ENCODE data around the gene CRISP1. TPM values are rescaled to one million over a fixed set of nuclear protein-coding genes. Genes with fewer than 3 reads are reported as not detected.
"Not testable (repeated sequence)": the region's sequence is repeated elsewhere in the genome, so short reads cannot be mapped to it uniquely, and the experiment has no call there.

Gene CRISP1
- total RNA-seq, 6 experiments from 2014 or later = not detected

- Histone ChIP-seq H3K36me3 (no peaks in the 10 kb centered on the region), H3K9me3 (no peaks in the 10 kb centered on the region), H3K27ac (no peak overlapping the region), H3K4me1 (peaks cover 0 to 5% (median 0%) of the 10 kb centered on the region in 4 donors), H3K27me3 (no peaks in the 10 kb centered on the region), H3K4me3 (no peak overlapping the region)
- DNase-seq (no peak), ATAC-seq (no peak)
- TF ChIP-seq CTCF (IDR thresholded peaks at IDR 0.05) (no peak), POLR2A (IDR thresholded peaks at IDR 0.05) (no peak)
- intact Hi-C loops (cut with DNase I) = no loop called here
These were observed 32.7 kb upstream of the CRISP1 start for GRCh38 chr6:49898904-49899566.

GRCh38 chr6:49895553-49895952 is 29.2 kb upstream of the CRISP1 start:
- intact Hi-C loops (cut with DNase I); H3K4me3 ChIP-seq; DNase-seq; H3K9me3 ChIP-seq; H3K4me1 ChIP-seq; ATAC-seq; H3K27ac ChIP-seq; H3K27me3 ChIP-seq; H3K36me3 ChIP-seq: not testable (repeated sequence)

- no peaks in the 10 kb centered on the region for H3K4me1 ChIP-seq
- no peak overlapping the region for H3K27ac ChIP-seq
- DNase-seq = no peak
- intact Hi-C loops (cut with DNase I) = no loop called here
- no peak overlapping the region for H3K4me3 ChIP-seq
- H3K9me3 ChIP-seq = no peaks in the 10 kb centered on the region
- no peak for ATAC-seq
- no peaks in the 10 kb centered on the region for H3K27me3 ChIP-seq
- no peak for TF ChIP-seq POLR2A (IDR thresholded peaks at IDR 0.05)
- no peak for TF ChIP-seq CTCF (IDR thresholded peaks at IDR 0.05)
- WGBS (ENCODE audit: insufficient coverage, low coverage, low lambda C conversion rate, missing lambda C conversion rate) = 0% methylated on average over 1 of the region's 3 CpGs
- H3K36me3 ChIP-seq = no peaks in the 10 kb centered on the region
These were observed 25.9 kb upstream of the CRISP1 start for GRCh38 chr6:49892280-49892679.

GRCh38 chr6:49890988-49891387 is 24.7 kb upstream of the CRISP1 start:
- TF ChIP-seq CTCF (IDR thresholded peaks at IDR 0.05) (no peak), POLR2A (IDR thresholded peaks at IDR 0.05) (no peak)
- DNase-seq (no peak), ATAC-seq (no peak)
- intact Hi-C loops (cut with DNase I) = no loop called here
- Histone ChIP-seq H3K36me3 (no peaks in the 10 kb centered on the region), H3K9me3 (no peaks in the 10 kb centered on the region), H3K4me1 (no peaks in the 10 kb centered on the region), H3K4me3 (no peak overlapping the region), H3K27ac (no peak overlapping the region), H3K27me3 (no peaks in the 10 kb centered on the region)
- WGBS (ENCODE audit: insufficient coverage, low coverage, low lambda C conversion rate, missing lambda C conversion rate) = 54% methylated on average over 7 of the region's 7 CpGs

GRCh38 chr6:49888742-49889431 is 22.6 kb upstream of the CRISP1 start:
- Histone ChIP-seq H3K27me3 (no peaks in the 10 kb centered on the region), H3K4me1 (no peaks in the 10 kb centered on the region), H3K36me3 (no peaks in the 10 kb centered on the region), H3K9me3 (no peaks in the 10 kb centered on the region), H3K27ac (no peak overlapping the region), H3K4me3 (no peak overlapping the region)
- intact Hi-C loops (cut with DNase I) = no loop called here
- WGBS (ENCODE audit: insufficient coverage, low coverage, low lambda C conversion rate, missing lambda C conversion rate) = 55% methylated on average over 5 of the region's 5 CpGs
- ATAC-seq = no peak
- DNase-seq = no peak
- TF ChIP-seq CTCF (IDR thresholded peaks at IDR 0.05) (no peak), POLR2A (IDR thresholded peaks at IDR 0.05) (no peak)
